K562 (cell line): Measurements from ENCODE around the gene ZBTB16. TPM values are rescaled to one million over a fixed set of nuclear protein-coding genes. Genes with fewer than 3 reads are reported as not detected.

Source experiments
- ATAC-seq: fragments of 200-7000 bp; cut with Tn5 transposase; 3 replicates; pipeline ENCODE4 v1.9.1; 2020; ENCODE audit warnings: moderate library complexity
- BruUV-seq: library from RNA; stranded (reverse); fragments of 400-500 nt; replicated peaks from 2 replicates; lab custom pipeline; 2021; lab: Mats Ljungman, UMichigan
- CTCF ChIA-PET: fragments of 300-600 bp; formaldehyde crosslinking; extraction: SDS; loops from one replicate; lab custom pipeline; 2021; ENCODE audit warnings: low intra/inter-chr PET ratio; lab: Yijun Ruan, JAX
- POLR2A ChIA-PET: fragments of 300-600, 350-650 bp; sonication (Branson Sonifier 250); formaldehyde crosslinking; extraction: SDS; loops from one replicate; lab custom pipeline; 2021; ENCODE audit warnings: antibody characterized with exemption, inconsistent platforms; lab: Yijun Ruan, JAX
- DNase-seq, 4 experiments: peaks; one replicate each; pipeline versions ENCODE4 v3.0.0 to v3.0.0-alpha.2; 2011 to 2018; ENCODE audit warnings: low spot score in 3 of 4, mixed read lengths in 3 of 4; ENCODE audit errors: extremely low read depth in 1 of 4
- FAIRE-seq: peaks from 2 replicates; lab custom pipeline; 2011; peaks lifted over from hg19 to GRCh38; lab: Jason Lieb, UNC
- H2AFZ ChIP-seq: 2 replicates; pipeline ENCODE4 v1.6.0; 2011; ENCODE audit warnings: low read depth, low read length, control low read depth, inconsistent platforms
- H3K27ac ChIP-seq: fragments of 200-600 bp; 3 replicates; pipeline ENCODE4 v1.8.0; 2011; ENCODE audit warnings: low read depth, mild to moderate bottlenecking, control low read depth, inconsistent platforms, low read length, moderate library complexity, mixed read lengths; ENCODE audit errors: extremely low read depth
- H3K27me3 ChIP-seq, 2 experiments: fragments of 300-600 bp in 1 of 2; 2 replicates in 1 of 2; 3 replicates in 1 of 2; pipeline versions ENCODE4 v1.6.0 to v1.8.0; 2011; ENCODE audit warnings: inconsistent platforms in 2 of 2, low read length in 2 of 2, mild to moderate bottlenecking in 1 of 2, mixed read lengths in 1 of 2, moderate library complexity in 1 of 2; ENCODE audit not compliant: control insufficient read depth in 2 of 2, insufficient read depth in 2 of 2
- H3K36me3 ChIP-seq: fragments of 300-600 bp; 3 replicates; pipeline ENCODE4 v1.8.0; 2011; ENCODE audit warnings: mild to moderate bottlenecking, low read length, inconsistent platforms; ENCODE audit not compliant: control insufficient read depth, insufficient read depth
- H3K4me1 ChIP-seq, 2 experiments: fragments of 200-600 bp in 1 of 2; replicated peaks in 1 of 2; 2 replicates in 1 of 2; 3 replicates in 1 of 2; pipeline versions ENCODE4 v1.5.1 to v1.8.0; 2011; ENCODE audit warnings: inconsistent platforms in 2 of 2, low read length in 2 of 2, mild to moderate bottlenecking in 1 of 2, mixed read lengths in 1 of 2, moderate library complexity in 1 of 2; ENCODE audit not compliant: control insufficient read depth in 2 of 2, insufficient read depth in 2 of 2
- H3K4me2 ChIP-seq: 2 replicates; pipeline ENCODE4 v1.6.1; 2011; ENCODE audit warnings: low read length, control low read depth, inconsistent platforms, mixed read lengths; ENCODE audit not compliant: insufficient read depth
- H3K4me3 ChIP-seq: fragments of 200-600 bp; sonication (generic), shearing (Covaris generic); 2 replicates; pipeline ENCODE4 v1.5.1; 2016; ENCODE audit warnings: control low read depth, inconsistent platforms
- H3K79me2 ChIP-seq: fragments of 200-600 bp; 3 replicates; pipeline ENCODE4 v1.8.0; 2011; ENCODE audit warnings: low read length, inconsistent platforms; ENCODE audit not compliant: control insufficient read depth, insufficient read depth
- H3K9ac ChIP-seq, 2 experiments: 2 replicates each; pipeline versions ENCODE4 v1.6.0 to v1.6.1; 2011; ENCODE audit warnings: low read depth in 2 of 2, low read length in 2 of 2, control low read depth in 1 of 2, inconsistent platforms in 1 of 2, mild to moderate bottlenecking in 1 of 2, mixed read lengths in 1 of 2; ENCODE audit not compliant: insufficient read depth in 1 of 2
- H3K9me1 ChIP-seq: one replicate; pipeline ENCODE4 v1.6.0; 2011; ENCODE audit warnings: inconsistent platforms, mild to moderate bottlenecking, low read length, moderate library complexity; ENCODE audit not compliant: control insufficient read depth, insufficient read depth
- H3K9me3 ChIP-seq: replicated peaks from 2 replicates; pipeline ENCODE4 v1.5.1; 2011; ENCODE audit warnings: low read depth, low read length, inconsistent platforms; ENCODE audit not compliant: control insufficient read depth, insufficient read depth
- H4K20me1 ChIP-seq: replicated peaks from 2 replicates; pipeline ENCODE4 v1.6.1; 2011; ENCODE audit warnings: low read length, inconsistent platforms, mixed read lengths; ENCODE audit not compliant: control insufficient read depth, insufficient read depth
- CHCHD3 ChIP-seq: fragments of 250-450 bp; sonication (Bioruptor Pico); IDR thresholded peaks from 2 replicates; pipeline ENCODE4 v2.1.2; 2022; ENCODE audit warnings: mild to moderate bottlenecking
- EP400 ChIP-seq: fragments of 450-650 bp; IDR thresholded peaks from 2 replicates; pipeline ENCODE4 v1.6.1; 2017; ENCODE audit warnings: antibody characterized with exemption, mild to moderate bottlenecking, moderate library complexity
- FOXJ2 ChIP-seq: fragments of 200-800 bp; sonication (Bioruptor generic); IDR thresholded peaks from 2 replicates; pipeline ENCODE4 v1.6.1; 2016; ENCODE audit warnings: missing genetic modification characterization, missing compliant biosample characterization
- MITF ChIP-seq: IDR thresholded peaks from 2 replicates; pipeline ENCODE4 v1.6.1; 2014; ENCODE audit warnings: antibody characterized with exemption
- NFRKB ChIP-seq: fragments of 450-650 bp; IDR thresholded peaks from 2 replicates; pipeline ENCODE4 v1.6.1; 2016; ENCODE audit warnings: low read depth
- NR4A1 ChIP-seq, 2 experiments: fragments of 250-450 bp in 1 of 2; fragments of 450-650 bp in 1 of 2; sonication (Bioruptor Pico) in 1 of 2; IDR thresholded peaks; 2 replicates each; pipeline versions ENCODE4 v1.4.0 to v1.6.1; 2016 to 2020; ENCODE audit warnings: mild to moderate bottlenecking in 2 of 2, missing compliant biosample characterization in 1 of 2, missing genetic modification characterization in 1 of 2, moderate library complexity in 1 of 2
- POLR2AphosphoS5 ChIP-seq: IDR thresholded peaks from 2 replicates; pipeline ENCODE4 v1.6.1; 2011; ENCODE audit warnings: mild to moderate bottlenecking, low read depth, low read length, moderate library complexity; ENCODE audit not compliant: control insufficient read depth, insufficient read depth
- RAD51 ChIP-seq: fragments of 450-650 bp; IDR thresholded peaks from 2 replicates; pipeline ENCODE4 v1.7.1; 2016; ENCODE audit warnings: low read depth, mild to moderate bottlenecking, borderline replicate concordance
- SIN3A ChIP-seq, 2 experiments: fragments of 150-350 bp in 1 of 2; IDR thresholded peaks; 2 replicates each; pipeline ENCODE4 v1.6.1; 2011 to 2016; ENCODE audit warnings: borderline replicate concordance in 2 of 2, low read depth in 2 of 2, low read length in 2 of 2, mild to moderate bottlenecking in 2 of 2, moderate library complexity in 2 of 2; ENCODE audit not compliant: control insufficient read depth in 1 of 2
- TGIF2 ChIP-seq: sonication (generic); formaldehyde crosslinking; IDR thresholded peaks from 2 replicates; pipeline ENCODE4 v1.8.1; 2022; ENCODE audit warnings: mild to moderate bottlenecking, missing genetic modification reagents, moderate library complexity
- XRCC4 ChIP-seq: IDR thresholded peaks from one replicate; pipeline ENCODE4 v1.6.1; 2011; ENCODE audit not compliant: insufficient read depth, insufficient read length; ENCODE audit errors: extremely low read depth
- WGBS: fragments of 100-300 bp; shearing (Covaris generic); methylation state at CpG from one replicate; pipeline ENCODE4 v1.1.6; 2016; ENCODE audit warnings: low coverage, mixed read lengths; ENCODE audit not compliant: insufficient coverage; ENCODE audit errors: missing lambda C conversion rate; 5-methylcytosine and 5-hydroxymethylcytosine counted together
- in situ Hi-C: fragments of 300-500 bp; cut with MboI; formaldehyde crosslinking; loops from 4 replicates; pipeline ENCODE4 v1.15.0; 2018; ENCODE audit warnings: inconsistent platforms, mixed read lengths
- intact Hi-C: fragments of 100-400 bp; cut with micrococcal nuclease; formaldehyde crosslinking; loops from 2 replicates; pipeline ENCODE4 v1.14.2; 2022
- polyA plus RNA-seq, 8 experiments: library from polyadenylated mRNA; depleted of rRNA in 4 of 8; stranded (reverse) in 5 of 8; unstranded in 3 of 8; fragments of >200 nt; fragmentation: Nextera tagmentation in 2 of 8; fragmentation: Illumina TruSeq in 1 of 8; extraction: Ambion mirVana in 2 of 8; extraction: Trizol in 1 of 8; gene quantifications; 2 replicates each; pipeline versions ENCODE4 v1.2.1 to v1.2.3, GENCODE V29; 2011 to 2014; ENCODE audit warnings: inconsistent platforms in 1 of 8, missing spikeins in 1 of 8
- total RNA-seq, 7 experiments: library from RNA; depleted of rRNA in 6 of 7; stranded (reverse); fragments of >200 nt in 6 of 7; fragmentation: Illumina TruSeq in 2 of 7; extraction: Trizol in 2 of 7; gene quantifications; 2 replicates each; pipeline versions ENCODE4 v1.2.1 to v1.2.3, GENCODE V29; 2011 to 2021; ENCODE audit warnings: low replicate concordance in 1 of 7
- TF ChIP-seq, protein P1 (sequence below): fragments of 450-650 bp; IDR thresholded peaks from 2 replicates; pipeline ENCODE4 v1.6.1; 2018; ENCODE audit not compliant: partially characterized antibody

The ZBTB16 gene
- total and polyA plus RNA-seq, 9 of the 15 experiments (the other 6 are each of a cell fraction or from before 2014, with no cell fraction given): 0.06 to 0.40 (median 0.24) TPM; not detected in 4

- FAIRE-seq (no peak), DNase-seq (no peak), ATAC-seq (no peak)
- ChIA-PET CTCF (no interaction called here), POLR2A (no interaction called here)
- Histone ChIP-seq H3K36me3 (no peaks in the 10 kb centered on the region), H2AFZ (no peak overlapping the region), H3K4me3 (no peak overlapping the region), H3K9me3 (no peaks in the 10 kb centered on the region), H3K9ac (no peak overlapping the region), H3K4me2 (no peak overlapping the region), H3K4me1 (no peaks in the 10 kb centered on the region), H4K20me1 (no peaks in the 10 kb centered on the region), H3K9me1 (no peaks in the 10 kb centered on the region), H3K27ac (no peak overlapping the region)
- in situ Hi-C loops: no loop called here
- WGBS: 5% methylated on average over 5 of the region's 5 CpGs
- BruUV-seq: no TSS peak
- no peak for TF ChIP-seq MITF
- TF ChIP-seq XRCC4: no peak
- TF ChIP-seq SIN3A (IDR thresholded peaks at IDR 0.05; ENCODE audit: borderline replicate concordance in 2 of 2, control insufficient read depth in 1 of 2, low read depth in 2 of 2, low read length in 2 of 2): no peak
- TF ChIP-seq, protein P1, sequence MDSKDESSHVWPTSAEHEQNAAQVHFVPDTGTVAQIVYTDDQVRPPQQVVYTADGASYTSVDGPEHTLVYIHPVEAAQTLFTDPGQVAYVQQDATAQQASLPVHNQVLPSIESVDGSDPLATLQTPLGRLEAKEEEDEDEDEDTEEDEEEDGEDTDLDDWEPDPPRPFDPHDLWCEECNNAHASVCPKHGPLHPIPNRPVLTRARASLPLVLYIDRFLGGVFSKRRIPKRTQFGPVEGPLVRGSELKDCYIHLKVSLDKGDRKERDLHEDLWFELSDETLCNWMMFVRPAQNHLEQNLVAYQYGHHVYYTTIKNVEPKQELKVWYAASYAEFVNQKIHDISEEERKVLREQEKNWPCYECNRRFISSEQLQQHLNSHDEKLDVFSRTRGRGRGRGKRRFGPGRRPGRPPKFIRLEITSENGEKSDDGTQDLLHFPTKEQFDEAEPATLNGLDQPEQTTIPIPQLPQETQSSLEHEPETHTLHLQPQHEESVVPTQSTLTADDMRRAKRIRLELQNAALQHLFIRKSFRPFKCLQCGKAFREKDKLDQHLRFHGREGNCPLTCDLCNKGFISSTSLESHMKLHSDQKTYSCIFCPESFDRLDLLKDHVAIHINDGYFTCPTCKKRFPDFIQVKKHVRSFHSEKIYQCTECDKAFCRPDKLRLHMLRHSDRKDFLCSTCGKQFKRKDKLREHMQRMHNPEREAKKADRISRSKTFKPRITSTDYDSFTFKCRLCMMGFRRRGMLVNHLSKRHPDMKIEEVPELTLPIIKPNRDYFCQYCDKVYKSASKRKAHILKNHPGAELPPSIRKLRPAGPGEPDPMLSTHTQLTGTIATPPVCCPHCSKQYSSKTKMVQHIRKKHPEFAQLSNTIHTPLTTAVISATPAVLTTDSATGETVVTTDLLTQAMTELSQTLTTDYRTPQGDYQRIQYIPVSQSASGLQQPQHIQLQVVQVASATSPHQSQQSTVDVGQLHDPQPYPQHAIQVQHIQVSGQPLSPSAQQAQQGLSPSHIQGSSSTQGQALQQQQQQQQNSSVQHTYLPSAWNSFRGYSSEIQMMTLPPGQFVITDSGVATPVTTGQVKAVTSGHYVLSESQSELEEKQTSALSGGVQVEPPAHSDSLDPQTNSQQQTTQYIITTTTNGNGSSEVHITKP: no peak
- no peak for TF ChIP-seq RAD51
- no peak for TF ChIP-seq CHCHD3 (CRISPR knock-in tag)
- no peak for TF ChIP-seq FOXJ2 (tag)
- no peak for TF ChIP-seq NR4A1 (CRISPR knock-in tag; IDR thresholded peaks at IDR 0.05)
- no peak for TF ChIP-seq NR4A1 (tag; IDR thresholded peaks at IDR 0.05)
- no peak for TF ChIP-seq EP400
- no peak for TF ChIP-seq NFRKB
- no peak for TF ChIP-seq TGIF2
- no peak for TF ChIP-seq POLR2AphosphoS5
- TF ChIP-seq, all 486 proteins: peak for 0
- Histone ChIP-seq H3K27me3 (peaks cover 30 to 46% of the 10 kb centered on the region in 2 experiments), H3K79me2 (no peaks in the 10 kb centered on the region)
- intact Hi-C loops: no loop called here
Observed at GRCh38 chr11:114099392-114100178, 40.1 kb downstream of the ZBTB16 start.
